ENCODE results near the gene PRADC1.

Gene PRADC1

GRCh38 chr2:73258186-73258912, 25.3 kb upstream of the PRADC1 start:
- FAIRE-seq, result no peak

GRCh38 chr2:73257425-73258125, 24.5 kb upstream of the PRADC1 start:
- FAIRE-seq, result no peak

- no peak for FAIRE-seq
Measured at GRCh38 chr2:73257021-73257420, 24.0 kb upstream of the PRADC1 start.

GRCh38 chr2:73256618-73256922, 23.5 kb upstream of the PRADC1 start:
- FAIRE-seq, result no peak

- FAIRE-seq, result no peak
Measured at GRCh38 chr2:73255907-73256617, 23.0 kb upstream of the PRADC1 start.

- FAIRE-seq, result no peak
Measured at GRCh38 chr2:73255007-73255644, 22.1 kb upstream of the PRADC1 start.

GRCh38 chr2:73254343-73255006, 21.4 kb upstream of the PRADC1 start:
- FAIRE-seq, result no peak

- no peak for FAIRE-seq
Measured at GRCh38 chr2:73253901-73254300, 20.9 kb upstream of the PRADC1 start.

DNA sequence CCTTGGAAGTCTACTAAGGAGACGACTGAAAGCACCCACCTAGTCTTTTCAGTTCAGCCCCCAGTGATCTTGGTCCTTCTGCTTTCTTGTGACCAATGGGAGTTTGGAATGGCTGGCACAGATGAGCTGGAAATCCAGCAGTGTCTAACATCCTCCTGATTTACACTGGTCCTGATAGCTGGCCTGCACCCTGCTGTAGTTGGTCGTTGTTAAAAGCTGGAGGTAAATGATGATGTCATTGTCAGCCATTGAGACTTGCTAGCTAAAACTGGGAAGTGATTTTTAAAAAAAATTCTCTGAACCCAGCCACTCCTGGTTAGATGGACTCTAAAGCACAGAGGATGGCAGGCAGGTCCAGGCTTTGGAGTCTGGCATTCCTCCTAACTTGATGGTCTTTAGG, 20.4 kb upstream of the PRADC1 start:
- no peak for FAIRE-seq

- FAIRE-seq, result no peak
Measured at GRCh38 chr2:73252238-73253027, 19.4 kb upstream of the PRADC1 start.

DNA sequence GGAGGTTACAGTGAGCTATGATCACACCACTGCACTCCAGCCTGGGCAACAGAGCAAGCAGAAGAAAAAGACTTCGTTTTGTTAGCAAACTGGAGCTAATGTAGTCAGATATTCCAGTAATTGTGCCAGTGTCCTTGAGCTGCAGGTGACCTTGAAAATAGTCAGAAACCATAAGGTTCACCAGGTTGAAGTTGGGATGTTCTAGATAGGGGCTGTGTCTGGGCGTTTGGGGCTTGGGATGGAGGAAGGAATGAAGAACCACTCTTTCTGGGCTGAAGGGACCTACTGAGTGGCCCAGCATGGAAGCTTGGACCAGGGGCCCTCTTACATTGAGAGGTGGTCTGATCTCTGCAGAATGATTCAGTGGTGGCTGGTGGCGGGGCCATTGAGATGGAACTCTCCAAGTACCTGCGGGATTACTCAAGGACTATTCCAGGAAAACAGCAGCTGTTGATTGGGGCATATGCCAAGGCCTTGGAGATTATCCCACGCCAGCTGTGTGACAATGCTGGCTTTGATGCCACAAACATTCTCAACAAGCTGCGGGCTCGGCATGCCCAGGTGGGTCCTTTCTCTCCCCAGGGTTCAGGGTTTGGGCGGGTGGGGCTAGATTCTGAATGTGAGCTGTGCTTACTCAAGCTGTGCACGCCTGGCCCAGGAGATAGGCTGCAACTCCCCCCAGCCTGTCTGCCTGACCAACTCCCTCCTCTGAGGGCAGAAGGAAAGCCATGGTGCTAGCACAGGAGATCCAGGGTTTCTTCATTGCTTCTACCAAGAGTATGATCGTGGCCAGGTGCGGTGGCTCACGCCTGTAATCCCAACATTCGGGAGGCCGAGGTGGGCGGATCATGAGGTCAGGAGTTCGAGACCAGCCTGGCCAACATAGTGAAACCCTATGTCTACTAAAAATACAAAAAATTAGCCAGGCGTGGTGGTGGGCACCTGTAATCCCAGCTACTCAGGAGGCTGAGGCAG, 18.1 kb upstream of the PRADC1 start:
- no peak for FAIRE-seq

DNA sequence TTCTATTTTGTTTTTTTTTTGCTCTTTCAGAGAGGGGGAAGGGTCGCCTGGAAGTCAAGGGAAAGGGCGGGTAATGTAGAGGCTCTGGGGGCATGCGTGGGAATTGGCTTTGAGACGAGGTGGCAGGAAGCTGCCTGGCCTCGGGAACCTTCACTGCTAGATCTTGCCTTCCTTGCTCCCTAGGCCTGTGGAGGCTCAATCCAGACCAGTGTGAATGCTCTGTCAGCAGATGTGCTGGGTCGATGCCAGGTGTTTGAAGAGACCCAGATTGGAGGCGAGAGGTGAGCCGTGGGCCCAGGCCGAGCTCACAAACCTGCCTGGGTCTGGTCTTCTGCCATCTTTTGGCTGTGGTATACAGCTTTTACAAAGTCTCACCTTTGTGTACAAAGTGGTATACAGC, 16.6 kb upstream of the PRADC1 start:
- FAIRE-seq, result no peak

GRCh38 chr2:73246850-73247249, 13.8 kb upstream of the PRADC1 start:
- FAIRE-seq, result no peak

GRCh38 chr2:73244580-73244979, 11.5 kb upstream of the PRADC1 start:
- FAIRE-seq, result no peak

GRCh38 chr2:73243884-73244570, 11.0 kb upstream of the PRADC1 start:
- no peak for FAIRE-seq

- no peak for FAIRE-seq
Measured at GRCh38 chr2:73239776-73240175, 6.7 kb upstream of the PRADC1 start.

DNA sequence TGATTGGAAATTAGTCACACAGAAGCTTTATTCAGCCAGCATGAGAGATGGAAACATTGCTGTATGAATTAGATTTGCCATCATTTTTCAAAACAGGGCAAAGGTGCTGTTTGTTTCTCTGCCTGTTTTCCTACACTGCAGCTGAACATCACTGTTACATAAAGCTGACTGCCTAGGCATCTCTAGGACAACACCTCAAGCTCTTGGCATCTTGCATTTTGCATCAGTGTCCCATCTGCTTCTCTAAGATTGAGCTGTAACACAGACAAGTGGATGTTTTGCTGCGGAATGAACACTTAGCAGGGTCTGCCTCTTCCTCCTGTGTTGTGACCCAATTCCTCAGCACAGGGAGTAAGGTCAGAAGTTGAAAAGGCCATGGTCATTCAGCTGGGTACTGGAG, 5.9 kb upstream of the PRADC1 start:
- no peak for FAIRE-seq

- no peak for FAIRE-seq
Measured at GRCh38 chr2:73238149-73238548, 5.1 kb upstream of the PRADC1 start.

DNA sequence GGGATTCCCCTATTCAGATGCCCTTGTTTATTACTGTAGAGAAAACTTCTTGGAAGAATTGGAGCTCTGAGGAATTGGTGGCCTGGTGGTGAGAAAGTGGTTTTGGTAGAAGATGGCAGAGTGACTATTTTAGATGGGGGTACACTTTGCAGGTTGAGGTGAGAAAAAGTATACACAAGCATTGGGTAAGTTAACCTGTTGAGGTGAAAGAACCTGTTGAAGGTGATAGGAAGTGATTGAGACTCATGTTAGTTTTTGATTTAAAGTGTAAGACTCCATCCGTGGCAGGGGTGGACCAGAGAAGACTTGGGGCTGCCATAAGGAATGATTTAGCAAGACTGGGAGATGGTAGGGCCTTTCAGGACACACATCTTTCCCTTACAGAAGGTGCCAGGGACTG, 4.1 kb upstream of the PRADC1 start:
- FAIRE-seq, result no peak

DNA sequence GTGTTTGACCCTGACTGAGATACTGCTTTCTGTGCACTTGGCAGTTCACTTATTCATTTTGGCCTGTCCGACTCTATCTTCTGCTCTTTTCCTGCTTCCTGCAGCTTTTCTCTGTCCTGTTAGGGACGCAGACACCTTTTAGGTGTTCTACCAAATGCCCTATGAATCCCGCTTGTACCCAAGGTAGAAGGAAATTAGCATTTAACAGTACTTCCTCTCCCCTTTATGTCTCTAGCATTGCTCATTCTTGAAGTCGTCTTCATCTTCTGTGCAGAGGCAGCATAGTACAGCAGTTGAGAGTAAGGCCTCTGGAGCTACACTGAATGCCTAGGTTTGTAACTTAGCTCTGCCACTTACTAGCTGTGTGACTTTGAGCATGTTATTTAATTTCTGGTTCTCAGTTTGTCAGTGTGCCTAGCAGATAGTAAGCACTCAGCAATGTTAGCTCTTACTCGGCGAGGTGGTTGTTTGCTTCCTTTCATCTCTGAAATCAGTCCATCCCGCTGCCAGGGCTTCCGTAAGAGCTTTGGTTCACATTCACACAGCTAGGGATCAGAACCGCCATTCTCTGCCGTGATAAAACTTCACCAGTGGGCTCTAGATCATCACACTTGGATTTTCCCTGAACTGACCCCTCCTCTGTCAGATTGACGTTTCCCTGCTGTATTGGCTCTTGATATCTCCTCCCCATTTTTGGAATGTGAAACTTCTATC, 2.4 kb upstream of the PRADC1 start:
- no peak for FAIRE-seq

Data from islet of Langerhans (tissue), 1 donor.